NCI-H82 (cell line): ENCODE measurements around the gene TAF1A.

Experiments used
- DNase-seq: peaks from one replicate; lab custom pipeline; 2025; lab: John Stamatoyannopoulos, UW

The TAF1A gene

DNA sequence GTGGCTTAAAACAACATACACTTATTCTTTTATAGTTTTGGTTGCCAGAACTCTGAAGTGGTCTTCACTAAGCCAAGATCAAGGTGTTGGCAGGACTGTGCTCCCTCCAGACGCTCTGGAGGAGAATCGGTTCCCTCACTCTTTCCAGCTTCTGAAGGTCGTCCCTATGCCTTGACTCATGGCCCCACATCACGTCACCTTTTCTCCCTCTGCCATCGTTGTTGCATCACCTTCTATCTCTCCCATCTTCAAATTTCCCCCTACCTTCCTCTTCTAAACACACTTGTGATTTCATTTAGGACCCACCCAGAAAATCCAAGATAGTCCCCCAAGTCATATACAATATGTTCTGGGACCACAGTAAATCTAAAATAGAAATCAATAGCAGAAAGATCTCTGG is 54.3 kb downstream of the TAF1A start:
- no peak for DNase-seq

DNA sequence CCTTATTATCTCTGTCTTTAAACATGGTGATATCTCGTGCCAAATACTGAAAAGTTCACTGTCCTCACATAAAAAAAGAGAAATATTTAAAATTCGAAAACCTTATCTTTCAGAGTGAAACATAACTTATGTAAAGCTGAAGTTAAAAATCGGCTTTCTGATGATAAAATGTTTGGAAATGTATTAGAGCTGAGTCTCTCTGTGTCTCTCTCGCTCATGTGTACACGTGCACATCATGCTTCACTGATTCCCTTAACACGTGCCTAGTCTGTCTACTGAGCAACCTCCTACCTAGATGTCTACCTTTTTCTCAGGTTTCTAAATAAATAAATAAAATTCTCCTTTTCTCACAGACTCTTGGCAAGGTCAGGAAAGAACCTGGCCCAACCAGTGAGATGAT is 58.9 kb downstream of the TAF1A start:
- DNase-seq: no peak

DNA sequence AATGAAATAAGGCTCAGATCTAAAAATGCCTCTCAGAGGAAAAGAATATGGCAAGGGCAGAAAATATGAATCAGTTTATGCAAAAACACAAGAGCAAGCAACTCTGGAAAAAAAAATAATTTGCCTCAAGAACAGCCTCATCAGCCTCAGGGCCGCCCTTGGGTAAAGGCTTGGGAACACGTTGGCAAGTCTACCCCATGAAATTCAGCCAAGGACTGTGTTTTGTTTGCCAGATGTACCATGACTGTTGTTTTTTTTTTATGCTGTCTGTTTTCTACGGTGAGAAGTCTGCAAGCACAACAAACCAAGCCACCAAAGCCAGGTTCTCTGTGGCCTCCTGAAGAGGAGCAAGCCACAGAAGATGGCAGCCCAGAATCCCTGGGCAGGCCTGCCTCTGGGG is 59.8 kb downstream of the TAF1A start:
- no peak for DNase-seq

DNA sequence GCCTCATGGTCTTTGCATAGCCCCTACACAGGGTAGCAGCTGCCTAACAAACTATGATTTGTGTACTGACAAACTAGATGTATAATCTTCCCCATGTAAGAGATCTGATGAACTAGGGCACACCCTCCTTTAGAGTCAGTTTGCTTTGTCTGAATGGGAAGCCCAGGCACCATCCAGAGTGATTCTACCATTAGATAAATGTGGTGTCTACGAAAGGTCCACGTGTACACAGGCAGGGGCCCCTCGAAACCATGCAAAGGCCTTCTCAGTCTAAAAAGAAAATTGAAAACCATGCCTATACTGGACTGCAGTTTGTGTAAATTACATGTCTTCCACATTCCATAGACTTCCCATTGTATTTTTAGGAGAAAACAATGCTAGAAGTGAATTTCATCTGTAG is 60.6 kb downstream of the TAF1A start:
- no peak for DNase-seq

DNA sequence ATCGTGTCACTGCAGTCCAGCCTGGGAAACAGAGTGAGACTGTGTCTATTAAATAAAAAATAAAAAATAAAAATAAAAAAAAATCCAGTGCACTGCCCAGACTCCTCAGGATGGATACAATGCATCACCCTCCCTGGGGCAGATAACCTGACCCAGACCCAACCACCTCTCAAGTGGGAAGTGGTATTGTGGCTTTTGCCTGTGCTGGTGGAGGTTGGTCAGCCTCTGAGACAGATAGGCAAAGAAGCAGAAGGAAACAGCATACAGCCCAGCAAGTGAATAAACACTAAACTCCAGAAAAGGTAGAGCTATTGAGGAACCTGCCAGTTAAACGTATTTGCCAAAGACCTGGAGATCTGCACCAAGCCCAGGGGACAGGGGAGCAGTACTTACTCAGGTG is 63.8 kb downstream of the TAF1A start:
- no peak for DNase-seq

DNA sequence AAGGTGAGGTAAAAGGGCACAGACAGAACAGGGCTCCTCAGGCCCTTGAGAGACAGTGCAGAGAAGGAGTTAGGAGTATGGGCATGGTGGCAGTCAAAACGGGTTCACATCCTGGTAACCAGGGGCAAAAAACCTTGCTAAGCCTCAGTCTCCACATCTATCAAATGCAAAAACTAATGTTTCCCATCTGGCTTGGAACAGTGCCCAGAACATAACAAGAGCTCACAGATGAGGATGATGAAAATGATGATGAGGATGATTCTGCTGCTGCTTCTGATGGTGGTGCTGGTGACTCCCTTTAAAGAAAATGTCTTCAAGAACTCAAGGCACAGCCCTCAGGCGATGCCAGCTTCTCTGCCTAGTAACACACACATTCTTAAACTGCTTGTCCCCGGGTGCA is 65.9 kb downstream of the TAF1A start:
- no peak for DNase-seq

DNA sequence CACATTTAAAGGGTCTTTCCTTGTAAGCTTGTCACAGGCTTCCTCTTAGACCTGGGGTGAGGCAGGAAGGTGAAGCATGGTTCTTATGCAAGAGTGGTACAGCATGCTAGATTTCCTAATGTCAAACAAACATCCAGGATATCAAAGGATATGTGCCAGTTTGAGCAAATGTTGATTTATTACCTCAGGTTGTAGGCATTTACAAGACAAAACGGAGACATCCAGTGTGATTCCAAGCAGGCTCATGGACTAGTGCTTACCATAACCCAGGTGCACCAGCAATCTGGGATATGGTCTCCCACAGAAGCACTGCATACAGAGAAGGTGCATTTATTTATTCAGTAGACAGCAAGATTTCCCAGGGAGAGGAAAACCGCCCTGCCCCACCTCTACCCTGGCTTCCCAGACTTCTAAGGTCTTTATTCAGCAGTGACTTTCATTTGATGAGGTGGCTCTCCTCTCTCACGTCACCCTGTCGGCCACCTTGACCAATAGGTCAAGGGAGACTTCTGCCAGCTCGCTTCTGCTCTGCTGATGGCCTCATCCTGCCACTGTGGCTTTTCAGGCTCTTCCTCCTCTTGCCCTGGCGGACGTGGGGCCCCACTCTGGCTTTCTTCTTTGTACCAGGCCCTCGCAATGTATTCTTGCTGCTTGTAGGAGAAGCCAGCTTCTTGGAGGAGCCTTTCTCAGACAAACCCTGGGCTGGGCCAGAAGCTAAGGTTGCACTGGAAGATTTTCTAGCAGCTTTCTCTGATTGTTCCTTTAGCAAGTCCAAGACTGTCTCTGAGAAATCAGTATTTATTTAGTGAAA is 67.4 kb downstream of the TAF1A start:
- DNase-seq: no peak

GRCh38 chr1:222521299-222522104 is 68.2 kb downstream of the TAF1A start:
- no peak for DNase-seq
